CD14-positive monocyte (primary cell): ENCODE measurements around the gene GGTLC2. TPM values are rescaled to one million over a fixed set of nuclear protein-coding genes. Genes with fewer than 3 reads are reported as not detected.

Source experiments
- DNase-seq, 3 donors: peaks; one replicate each; pipeline ENCODE4 v3.0.0-alpha.2; 2011 to 2022
- H2AFZ ChIP-seq: 2 replicates; pipeline ENCODE4 v1.6.0; 2012; ENCODE audit warnings: mild to moderate bottlenecking, low read depth, low read length, inconsistent platforms; ENCODE audit not compliant: insufficient read depth, poor library complexity, severe bottlenecking
- H3K27ac ChIP-seq, 2 donors: 1 replicate in 1 of 2; 2 replicates in 1 of 2; pipeline ENCODE4 v1.5.1; 2012 to 2013; ENCODE audit warnings: low read length in 2 of 2, control low read depth in 1 of 2, inconsistent platforms in 1 of 2, low read depth in 1 of 2, mild to moderate bottlenecking in 1 of 2
- H3K27me3 ChIP-seq, 2 donors: one replicate each; pipeline versions ENCODE4 v1.6.0 to v1.6.1; 2011 to 2013; ENCODE audit warnings: low read length in 2 of 2; ENCODE audit not compliant: control insufficient read depth in 2 of 2, insufficient read depth in 2 of 2
- H3K36me3 ChIP-seq, 2 donors: replicated peaks in 1 of 2; 1 replicate in 1 of 2; 2 replicates in 1 of 2; pipeline versions ENCODE4 v1.5.1 to v1.6.1; 2012 to 2013; ENCODE audit warnings: low read length in 2 of 2, control low read depth in 1 of 2, inconsistent platforms in 1 of 2, mild to moderate bottlenecking in 1 of 2; ENCODE audit not compliant: insufficient read depth in 2 of 2, control insufficient read depth in 1 of 2
- H3K4me1 ChIP-seq, 2 donors: 1 replicate in 1 of 2; 2 replicates in 1 of 2; pipeline versions ENCODE4 v1.5.1 to v1.6.1; 2012 to 2013; ENCODE audit warnings: low read length in 2 of 2, control low read depth in 1 of 2, inconsistent platforms in 1 of 2, mild to moderate bottlenecking in 1 of 2, moderate library complexity in 1 of 2; ENCODE audit not compliant: insufficient read depth in 2 of 2, control insufficient read depth in 1 of 2
- H3K4me2 ChIP-seq: replicated peaks from 2 replicates; pipeline ENCODE3; 2012; ENCODE audit warnings: low read length, moderate library complexity, mild to moderate bottlenecking; ENCODE audit not compliant: poor library complexity, severe bottlenecking; ENCODE audit errors: extremely low read depth
- H3K4me3 ChIP-seq, 3 experiments: fragments of 200-600 bp in 1 of 3; sonication (generic) in 1 of 3; replicated peaks in 1 of 3; 1 replicate in 2 of 3; 2 replicates in 1 of 3; pipeline ENCODE4 v1.5.1; 2011 to 2013; ENCODE audit warnings: low read length in 3 of 3, mild to moderate bottlenecking in 3 of 3, control low read depth in 2 of 3, low read depth in 2 of 3, inconsistent platforms in 1 of 3, moderate library complexity in 1 of 3
- H3K79me2 ChIP-seq: 2 replicates; pipeline ENCODE4 v1.6.0; 2012; ENCODE audit warnings: mild to moderate bottlenecking, control low read depth, inconsistent platforms, low read length, moderate library complexity; ENCODE audit not compliant: insufficient read depth
- H3K9ac ChIP-seq: 2 replicates; pipeline ENCODE4 v1.6.0; 2017; ENCODE audit warnings: low read length, mild to moderate bottlenecking; ENCODE audit not compliant: insufficient read depth, poor library complexity, severe bottlenecking
- H3K9me3 ChIP-seq, 2 donors: replicated peaks in 1 of 2; 1 replicate in 1 of 2; 2 replicates in 1 of 2; pipeline versions ENCODE4 v1.5.1 to v1.6.1; 2012 to 2013; ENCODE audit warnings: low read length in 2 of 2, control low read depth in 1 of 2; ENCODE audit not compliant: control insufficient read depth in 1 of 2, insufficient read depth in 1 of 2
- H4K20me1 ChIP-seq: 2 replicates; pipeline ENCODE4 v1.6.0; 2012; ENCODE audit warnings: mild to moderate bottlenecking, low read length, control low read depth, moderate library complexity; ENCODE audit not compliant: insufficient read depth
- H3K27ac Mint-ChIP-seq, 7 donors: one replicate each; pipeline ENCODE4 v1.8.0; 2020; ENCODE audit warnings: mild to moderate bottlenecking in 7 of 7, mixed read lengths in 7 of 7, moderate library complexity in 6 of 7, inconsistent platforms in 2 of 7
- H3K27me3 Mint-ChIP-seq, 3 donors: one replicate each; pipeline ENCODE4 v1.8.0; 2021 to 2022; ENCODE audit warnings: low read depth in 3 of 3, mild to moderate bottlenecking in 3 of 3, mixed read lengths in 3 of 3, moderate library complexity in 3 of 3, inconsistent platforms in 1 of 3
- H3K36me3 Mint-ChIP-seq, 2 donors: one replicate each; pipeline ENCODE4 v1.8.0; 2020; ENCODE audit warnings: mixed read lengths in 2 of 2, inconsistent platforms in 1 of 2, mild to moderate bottlenecking in 1 of 2
- H3K4me1 Mint-ChIP-seq: one replicate; pipeline ENCODE4 v1.8.0; 2020; ENCODE audit warnings: mild to moderate bottlenecking, mixed read lengths
- H3K4me3 Mint-ChIP-seq, 2 donors: one replicate each; pipeline ENCODE4 v1.8.0; 2020; ENCODE audit warnings: mild to moderate bottlenecking in 2 of 2, mixed read lengths in 2 of 2, moderate library complexity in 1 of 2
- H3K9me3 Mint-ChIP-seq, 7 donors: one replicate each; pipeline ENCODE4 v1.8.0; 2020 to 2022; ENCODE audit warnings: mixed read lengths in 7 of 7, mild to moderate bottlenecking in 6 of 7, moderate library complexity in 6 of 7, inconsistent platforms in 2 of 7
- WGBS: methylation state at CpG from one replicate; pipeline ENCODE4 v1.1.5; 2013; ENCODE audit warnings: missing lambda C conversion rate; ENCODE audit not compliant: insufficient coverage; 5-methylcytosine and 5-hydroxymethylcytosine counted together
- intact Hi-C, 2 donors: fragments of 100-400 bp; cut with micrococcal nuclease; formaldehyde crosslinking; loops; one replicate each; pipeline versions ENCODE4 v1.15.0 to v1.15.1; 2023
- polyA plus RNA-seq, 3 donors: library from polyadenylated mRNA; depleted of rRNA in 1 of 3; unstranded in 2 of 3; stranded (reverse) in 1 of 3; fragments of 300-500 nt in 2 of 3; fragments of >200 nt in 1 of 3; fragmentation: Illumina TruSeq in 2 of 3; gene quantifications; 1 replicate in 2 of 3; 2 replicates in 1 of 3; pipeline ENCODE4 v1.2.3, GENCODE V29; 2012 to 2021
- TF ChIP-seq, protein P1 (sequence below): fragments of 200-600 bp; IDR thresholded peaks from one replicate; pipeline ENCODE4 v1.8.0; 2022; ENCODE audit warnings: antibody characterized with exemption, mild to moderate bottlenecking

GGTLC2 gene
- polyA plus RNA-seq, 3 donors: not detected

- no peak overlapping the region for H3K4me3 Mint-ChIP-seq
- intact Hi-C loops: no loop called here
- H3K4me1 ChIP-seq: no peaks in the 10 kb centered on the region
- no peaks in the 10 kb centered on the region for H3K27me3 ChIP-seq
- H3K27me3 Mint-ChIP-seq: peaks cover 3 to 5% (median 3%) of the 10 kb centered on the region in 3 donors
- H3K27ac ChIP-seq: no peak overlapping the region
- no peaks in the 10 kb centered on the region for H3K36me3 ChIP-seq
- H3K4me1 Mint-ChIP-seq: peaks cover 3% of the 10 kb centered on the region
- no peak overlapping the region for H3K9ac ChIP-seq
- H3K4me2 ChIP-seq: no peak overlapping the region
- 89% methylated on average over 3 of the region's 3 CpGs for WGBS
- no peak overlapping the region for H3K4me3 ChIP-seq
- no peaks in the 10 kb centered on the region for H4K20me1 ChIP-seq
- H3K79me2 ChIP-seq: no peaks in the 10 kb centered on the region
- no peak overlapping the region for H3K27ac Mint-ChIP-seq
- no peaks in the 10 kb centered on the region for H3K9me3 ChIP-seq
- TF ChIP-seq, protein P1, sequence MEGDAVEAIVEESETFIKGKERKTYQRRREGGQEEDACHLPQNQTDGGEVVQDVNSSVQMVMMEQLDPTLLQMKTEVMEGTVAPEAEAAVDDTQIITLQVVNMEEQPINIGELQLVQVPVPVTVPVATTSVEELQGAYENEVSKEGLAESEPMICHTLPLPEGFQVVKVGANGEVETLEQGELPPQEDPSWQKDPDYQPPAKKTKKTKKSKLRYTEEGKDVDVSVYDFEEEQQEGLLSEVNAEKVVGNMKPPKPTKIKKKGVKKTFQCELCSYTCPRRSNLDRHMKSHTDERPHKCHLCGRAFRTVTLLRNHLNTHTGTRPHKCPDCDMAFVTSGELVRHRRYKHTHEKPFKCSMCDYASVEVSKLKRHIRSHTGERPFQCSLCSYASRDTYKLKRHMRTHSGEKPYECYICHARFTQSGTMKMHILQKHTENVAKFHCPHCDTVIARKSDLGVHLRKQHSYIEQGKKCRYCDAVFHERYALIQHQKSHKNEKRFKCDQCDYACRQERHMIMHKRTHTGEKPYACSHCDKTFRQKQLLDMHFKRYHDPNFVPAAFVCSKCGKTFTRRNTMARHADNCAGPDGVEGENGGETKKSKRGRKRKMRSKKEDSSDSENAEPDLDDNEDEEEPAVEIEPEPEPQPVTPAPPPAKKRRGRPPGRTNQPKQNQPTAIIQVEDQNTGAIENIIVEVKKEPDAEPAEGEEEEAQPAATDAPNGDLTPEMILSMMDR: no peak
- no peak for DNase-seq
- H3K9me3 Mint-ChIP-seq: peaks cover 0 to 3% (median 0%) of the 10 kb centered on the region in 7 donors
- H2AFZ ChIP-seq: no peak overlapping the region
- H3K36me3 Mint-ChIP-seq: no peaks in the 10 kb centered on the region
These were observed 30.3 kb upstream of the GGTLC2 start for GRCh38 chr22:22614065-22614464.

GRCh38 chr22:22616636-22617035, 27.8 kb upstream of the GGTLC2 start:
- no peaks in the 10 kb centered on the region for H3K36me3 ChIP-seq
- H3K4me1 ChIP-seq: no peaks in the 10 kb centered on the region
- H3K4me2 ChIP-seq: no peak overlapping the region
- TF ChIP-seq, protein P1: no peak
- Mint-ChIP-seq H3K27me3 (peaks cover 3 to 5% (median 5%) of the 10 kb centered on the region in 3 donors), H3K36me3 (no peaks in the 10 kb centered on the region), H3K27ac (no peak overlapping the region), H3K4me3 (no peak overlapping the region), H3K9me3 (peaks cover 0 to 3% (median 0%) of the 10 kb centered on the region in 7 donors), H3K4me1 (peaks cover 3% of the 10 kb centered on the region)
- intact Hi-C loops: no loop called here
- WGBS: 53% methylated on average over 5 of the region's 5 CpGs
- H3K79me2 ChIP-seq: no peaks in the 10 kb centered on the region
- H3K27me3 ChIP-seq: no peaks in the 10 kb centered on the region
- H3K27ac ChIP-seq: no peak overlapping the region
- no peak for DNase-seq
- no peak overlapping the region for H2AFZ ChIP-seq
- H3K4me3 ChIP-seq: no peak overlapping the region
- H4K20me1 ChIP-seq: no peaks in the 10 kb centered on the region
- no peak overlapping the region for H3K9ac ChIP-seq
- no peaks in the 10 kb centered on the region for H3K9me3 ChIP-seq
